Activated naive CD4-positive, alpha-beta T cell treated with Interleukin-2 at 50 U/mL for 16 hours (primary cell): ENCODE measurements around the gene SOCS3.

Source experiments
- DNase-seq: peaks from one replicate; pipeline ENCODE4 v3.0.0-alpha.2; 2020

The SOCS3 gene, protein sequence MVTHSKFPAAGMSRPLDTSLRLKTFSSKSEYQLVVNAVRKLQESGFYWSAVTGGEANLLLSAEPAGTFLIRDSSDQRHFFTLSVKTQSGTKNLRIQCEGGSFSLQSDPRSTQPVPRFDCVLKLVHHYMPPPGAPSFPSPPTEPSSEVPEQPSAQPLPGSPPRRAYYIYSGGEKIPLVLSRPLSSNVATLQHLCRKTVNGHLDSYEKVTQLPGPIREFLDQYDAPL

DNA sequence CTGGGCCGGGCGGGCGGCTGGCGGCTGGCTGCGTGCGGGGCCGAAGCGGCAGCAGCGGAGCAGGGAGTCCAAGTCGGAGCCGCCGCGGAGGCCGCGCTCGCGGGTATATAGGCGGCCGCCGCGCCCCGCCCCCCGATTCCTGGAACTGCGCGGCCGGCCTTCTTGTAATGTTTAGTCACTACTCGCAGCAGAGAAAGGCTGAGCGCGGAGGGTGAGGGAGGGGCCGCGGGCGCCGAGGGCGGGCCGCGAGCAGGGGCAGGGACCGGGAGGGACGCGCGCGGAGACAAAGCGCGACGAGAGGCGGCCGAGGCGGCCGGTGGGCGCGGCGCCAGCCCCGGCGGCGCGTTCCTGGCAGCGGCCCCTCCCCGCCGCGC is at the start of gene SOCS3:
TSS of gene SOCS3 (minus strand) at position 81 of the 374 bp plus-strand sequence. CDS start 982 bp downstream, outside the sequence.
- DNase-seq, result peak; percentile 97

DNA sequence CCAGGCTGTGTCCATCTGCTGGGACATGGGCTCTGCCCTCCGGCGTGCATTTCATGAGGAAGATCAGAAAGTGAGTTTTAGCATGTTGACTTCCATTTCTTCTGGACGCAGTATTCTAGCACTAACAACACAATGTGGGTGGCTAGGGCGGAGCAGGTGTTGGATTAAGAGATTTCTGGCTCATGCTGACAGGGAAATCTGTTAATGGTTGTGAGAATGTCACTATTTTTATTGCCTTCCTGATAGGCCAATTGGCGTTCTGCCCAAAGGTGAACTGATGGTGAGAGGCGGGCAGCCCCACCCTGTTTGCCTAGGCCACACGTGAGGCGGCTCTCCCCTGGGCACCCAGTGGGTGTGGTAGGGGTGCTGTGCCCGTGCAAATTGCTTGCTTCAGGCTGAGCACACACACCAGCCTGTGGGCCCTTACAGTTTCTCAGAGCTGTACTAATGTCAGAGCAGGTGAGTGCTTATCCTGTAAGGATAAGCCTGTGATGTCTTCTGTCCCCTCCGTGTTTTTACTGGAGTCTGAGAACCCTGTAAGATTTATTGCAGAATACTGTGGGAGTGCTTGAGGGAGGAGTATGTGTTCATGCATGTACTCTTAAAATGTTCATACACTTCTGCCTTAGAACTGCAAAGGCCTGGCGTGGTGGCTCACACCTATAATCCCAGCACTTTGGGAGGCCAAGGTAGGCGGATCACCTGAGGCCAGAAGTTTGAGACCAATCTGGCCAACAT is 49.5 kb upstream of the SOCS3 start:
- DNase-seq, result no peak

DNA sequence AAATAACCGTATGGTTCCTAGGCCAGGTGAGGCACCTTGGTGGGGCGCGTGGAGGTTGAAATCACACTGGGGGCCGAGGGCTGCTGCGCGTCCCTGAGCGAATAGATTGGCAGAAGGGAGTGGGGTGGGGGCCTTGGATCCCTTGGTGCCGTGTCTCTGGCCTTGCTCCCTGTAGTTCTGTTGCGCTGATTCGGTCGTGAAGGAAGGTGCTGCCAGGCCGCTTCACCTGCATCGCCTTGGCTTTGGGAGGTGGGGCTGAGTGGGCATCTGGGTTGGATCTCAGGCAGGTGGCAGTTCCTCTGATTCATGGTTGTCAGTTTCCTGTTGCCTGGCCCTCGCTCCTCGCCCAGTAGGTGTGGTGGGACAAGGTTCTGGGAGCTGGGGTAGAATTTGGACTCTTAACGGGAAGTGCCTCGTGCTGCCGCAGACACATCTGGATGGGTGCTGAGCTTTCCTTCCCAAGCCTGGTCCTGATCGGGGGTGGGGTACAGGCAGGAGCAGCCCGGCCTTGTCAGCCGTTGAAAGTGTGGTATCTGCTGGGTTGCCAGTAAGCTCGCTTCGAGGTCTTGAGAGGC is 48.7 kb upstream of the SOCS3 start:
- no peak for DNase-seq

DNA sequence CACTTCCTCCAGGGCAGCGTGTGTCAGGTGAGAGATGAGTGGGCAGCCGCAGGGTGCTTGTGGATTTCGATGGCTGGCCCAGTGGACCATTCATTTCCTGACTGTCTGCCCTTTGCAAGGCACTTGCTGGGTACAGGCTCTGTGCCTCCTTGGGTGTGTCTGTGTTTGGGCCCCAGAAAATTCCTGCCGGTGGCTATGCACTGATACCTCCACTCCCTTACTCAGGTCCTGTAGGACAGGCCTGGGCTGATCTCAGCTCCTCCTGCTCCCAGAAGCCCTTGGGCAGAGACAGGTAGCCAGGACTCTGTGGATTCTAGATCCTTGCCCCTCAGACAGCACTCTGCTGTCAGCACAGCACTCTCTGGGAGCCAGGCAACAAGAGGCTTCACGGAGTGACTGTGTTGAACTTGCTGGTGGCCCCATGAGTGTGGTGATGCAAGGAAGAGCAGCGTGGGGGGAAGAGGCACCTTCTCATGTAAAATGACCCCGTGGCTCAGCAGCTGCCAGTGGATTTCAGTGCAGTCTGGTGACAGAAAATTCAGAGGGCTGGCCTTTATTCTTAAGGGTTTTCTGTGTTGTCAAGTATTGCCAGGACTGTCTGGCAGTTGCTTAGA is 47.6 kb upstream of the SOCS3 start:
- no peak for DNase-seq

DNA sequence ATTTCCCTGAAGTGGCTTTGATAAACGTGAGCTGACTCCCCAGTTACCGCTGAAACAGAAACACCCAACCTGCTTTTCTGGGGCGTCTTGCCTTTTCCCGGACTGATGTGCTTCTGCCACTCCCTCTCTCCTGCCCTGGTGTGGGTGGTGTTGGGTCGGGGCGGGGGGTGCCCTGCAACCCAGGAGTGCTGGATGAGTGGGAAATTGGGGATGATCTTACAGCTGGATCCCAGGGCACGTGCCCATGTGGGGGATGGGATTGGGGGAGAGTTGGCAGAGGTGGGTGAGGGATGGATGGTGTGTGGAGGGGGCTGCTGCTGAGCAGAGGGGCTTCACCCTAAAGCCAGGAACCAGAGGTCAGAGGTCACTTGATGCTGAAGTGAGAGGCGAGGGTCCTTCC is 47.0 kb upstream of the SOCS3 start:
- no peak for DNase-seq

DNA sequence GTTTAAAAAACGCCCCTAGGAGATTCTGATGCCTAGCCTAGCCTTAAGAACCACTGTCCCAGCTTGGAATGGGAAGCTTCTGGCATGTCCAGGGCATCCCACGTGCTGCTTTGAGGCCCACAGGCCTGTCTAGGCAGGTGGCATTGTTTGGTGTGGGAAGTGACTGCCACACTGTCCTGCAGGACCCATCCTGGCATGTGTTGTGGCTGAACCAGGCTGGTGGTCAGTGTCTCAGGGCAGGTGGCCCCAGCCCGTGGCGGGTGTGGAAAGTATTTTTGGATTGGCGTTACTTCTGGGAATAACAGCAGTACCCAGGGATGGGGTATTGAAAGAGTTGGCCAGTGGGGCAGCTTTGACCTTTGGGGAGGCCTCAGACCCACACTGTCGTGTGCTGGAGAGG is 46.5 kb upstream of the SOCS3 start:
- DNase-seq, result no peak

DNA sequence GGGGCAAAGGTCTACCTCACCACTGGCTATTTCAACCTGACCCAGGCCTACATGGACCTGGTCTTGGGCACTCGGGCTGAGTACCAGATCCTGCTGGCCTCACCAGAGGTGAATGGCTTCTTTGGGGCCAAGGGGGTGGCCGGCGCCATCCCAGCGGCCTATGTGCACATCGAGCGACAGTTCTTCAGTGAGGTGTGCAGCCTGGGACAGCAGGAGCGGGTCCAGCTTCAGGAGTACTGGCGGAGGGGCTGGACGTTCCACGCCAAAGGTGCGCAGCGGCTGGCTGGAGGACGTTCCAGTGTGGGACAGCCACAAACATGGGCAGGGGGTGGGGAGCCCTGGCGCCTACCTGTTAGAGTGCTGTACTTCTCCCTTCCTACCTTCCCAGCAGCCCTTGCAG is 43.9 kb upstream of the SOCS3 start:
- DNase-seq, result no peak

DNA sequence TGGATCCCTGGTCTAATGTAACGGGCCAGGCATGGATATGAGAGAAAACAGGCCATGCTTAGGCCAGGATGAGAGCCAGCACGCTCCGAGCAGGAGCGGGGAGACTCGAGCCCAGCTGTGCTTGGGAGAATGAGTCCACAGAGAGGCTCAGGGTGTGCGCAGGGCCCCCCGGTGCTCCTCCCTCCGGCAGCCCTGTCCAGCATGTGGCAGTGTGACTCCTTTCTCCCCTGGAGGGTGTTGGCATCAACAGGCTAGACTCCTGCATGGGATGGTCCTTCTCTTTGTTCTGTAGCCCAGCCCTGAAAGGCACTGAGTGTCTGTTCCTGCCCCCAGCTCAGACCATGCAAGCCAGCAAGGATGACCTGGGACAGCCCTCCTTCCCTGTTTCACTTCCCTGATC is 42.0 kb upstream of the SOCS3 start:
- no peak for DNase-seq

DNA sequence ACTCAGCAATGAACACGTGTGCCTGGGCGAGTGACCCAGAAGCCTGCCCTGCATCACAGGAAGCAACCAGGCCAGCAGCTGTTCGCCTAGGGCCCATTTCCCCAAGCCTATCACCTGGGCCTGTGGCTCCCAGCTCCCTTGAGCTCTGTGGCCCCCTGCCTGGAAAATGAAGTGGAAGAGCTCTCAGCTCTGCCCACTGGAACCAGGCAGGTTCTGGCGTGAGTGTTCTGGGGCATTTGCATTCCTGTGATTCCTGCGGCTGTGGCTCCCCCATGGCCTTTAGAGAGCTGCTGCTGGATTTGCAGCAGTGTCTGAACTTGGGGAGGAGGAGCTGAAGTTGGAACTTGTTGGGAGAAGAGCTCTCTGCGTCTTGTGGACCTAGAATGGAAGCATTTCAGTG is 41.4 kb upstream of the SOCS3 start:
- DNase-seq, result no peak

DNA sequence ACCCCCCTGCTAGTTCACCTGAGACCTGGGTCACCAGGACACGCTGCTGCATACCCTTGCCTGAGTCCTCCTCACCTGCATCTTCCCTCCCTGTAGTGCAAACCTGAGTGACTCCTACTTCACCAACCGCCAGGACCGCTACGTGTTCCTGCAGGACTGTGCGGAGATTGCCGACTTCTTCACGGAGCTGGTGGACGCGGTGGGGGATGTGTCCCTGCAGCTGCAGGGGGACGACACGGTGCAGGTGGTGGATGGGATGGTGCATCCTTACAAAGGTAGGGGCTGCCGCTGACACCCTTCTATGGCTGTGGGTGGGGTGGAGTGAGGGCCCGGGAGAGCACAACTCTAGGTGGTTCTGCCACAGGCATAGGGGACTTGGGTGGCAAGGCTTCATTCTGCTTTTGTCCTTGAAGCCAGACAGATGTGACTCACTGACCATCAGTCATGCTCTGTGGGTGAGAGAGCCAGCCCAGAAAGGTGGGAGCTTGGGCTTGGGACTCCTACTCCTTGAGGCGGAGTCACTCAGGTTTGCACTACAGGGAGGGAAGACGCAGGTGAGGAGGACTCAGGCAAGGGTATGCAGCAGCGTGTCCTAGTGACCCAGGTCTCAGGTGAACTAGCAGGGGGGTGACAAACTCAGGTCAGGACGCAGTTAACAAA is 40.8 kb upstream of the SOCS3 start:
- DNase-seq, result no peak

DNA sequence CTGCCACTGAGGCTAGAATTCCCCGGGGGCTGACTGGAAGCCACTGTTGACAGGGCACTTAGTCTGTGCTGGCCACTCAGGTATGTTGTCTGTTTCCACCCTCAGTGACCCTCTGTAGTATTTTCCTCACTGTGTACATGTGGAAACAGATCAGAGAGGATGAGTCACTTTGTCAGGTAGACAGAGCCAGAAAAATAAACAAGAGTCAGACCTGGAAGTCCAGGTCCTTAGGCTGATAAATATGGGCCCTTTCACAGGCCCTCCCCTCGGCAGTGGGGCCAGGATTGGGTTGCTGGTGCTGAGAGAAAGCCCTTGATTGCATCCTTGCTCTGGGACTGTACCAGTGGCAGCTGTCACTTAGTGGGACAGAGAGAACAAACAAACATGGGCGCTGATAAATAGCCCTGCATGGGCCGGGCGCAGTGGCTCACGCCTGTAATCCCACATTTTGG is 39.8 kb upstream of the SOCS3 start:
- no peak for DNase-seq

DNA sequence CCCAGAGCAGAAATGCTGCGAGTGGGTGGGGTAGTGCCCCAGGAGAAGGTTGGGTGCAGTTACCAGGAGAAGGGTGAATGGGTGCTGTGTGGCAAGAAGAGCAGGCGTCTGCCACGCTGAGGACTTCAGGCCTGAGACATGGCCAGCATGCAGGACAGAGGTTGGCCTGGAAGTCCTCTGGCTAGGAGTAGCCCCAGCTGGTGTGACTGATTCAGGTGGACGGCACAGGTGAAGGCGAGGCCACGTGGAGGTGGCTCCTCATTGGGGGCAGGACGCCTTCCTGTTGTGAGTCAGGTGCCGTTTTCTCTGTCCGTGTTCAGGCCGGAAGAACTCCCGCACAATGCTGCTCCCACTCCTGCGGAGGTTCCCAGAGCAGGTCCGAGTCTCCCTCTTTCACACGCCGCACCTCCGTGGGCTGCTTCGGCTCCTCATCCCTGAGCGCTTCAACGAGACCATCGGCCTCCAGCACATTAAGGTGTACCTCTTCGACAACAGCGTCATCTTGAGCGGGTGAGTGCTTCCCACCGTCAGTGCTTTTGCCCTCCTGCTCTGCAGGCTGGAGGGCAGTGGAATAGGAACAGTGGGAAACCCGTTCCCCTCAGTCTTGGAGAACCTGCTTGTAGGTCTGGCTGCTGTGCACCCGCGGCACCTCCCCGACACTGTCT is 39.3 kb upstream of the SOCS3 start:
- no peak for DNase-seq

DNA sequence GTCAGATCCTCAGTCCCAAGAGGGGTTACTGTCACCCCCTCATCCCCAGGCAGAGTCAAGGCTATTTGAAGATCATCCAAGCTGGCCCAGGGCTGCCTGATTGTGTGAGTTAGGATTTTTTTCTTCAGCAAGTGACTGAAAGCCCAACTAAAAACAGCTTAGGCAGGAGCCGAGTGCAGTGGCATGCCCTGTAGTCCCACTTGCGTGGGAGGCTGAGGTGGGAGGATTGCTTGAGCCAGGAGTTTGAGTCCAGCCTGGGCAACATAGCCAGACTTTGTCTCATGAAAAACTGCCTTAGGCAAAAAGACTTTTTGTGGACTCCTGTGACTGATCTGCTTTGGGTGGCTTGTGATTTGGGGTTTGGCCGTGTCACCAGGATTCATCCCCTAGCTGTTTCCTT is 38.5 kb upstream of the SOCS3 start:
- DNase-seq, result no peak

DNA sequence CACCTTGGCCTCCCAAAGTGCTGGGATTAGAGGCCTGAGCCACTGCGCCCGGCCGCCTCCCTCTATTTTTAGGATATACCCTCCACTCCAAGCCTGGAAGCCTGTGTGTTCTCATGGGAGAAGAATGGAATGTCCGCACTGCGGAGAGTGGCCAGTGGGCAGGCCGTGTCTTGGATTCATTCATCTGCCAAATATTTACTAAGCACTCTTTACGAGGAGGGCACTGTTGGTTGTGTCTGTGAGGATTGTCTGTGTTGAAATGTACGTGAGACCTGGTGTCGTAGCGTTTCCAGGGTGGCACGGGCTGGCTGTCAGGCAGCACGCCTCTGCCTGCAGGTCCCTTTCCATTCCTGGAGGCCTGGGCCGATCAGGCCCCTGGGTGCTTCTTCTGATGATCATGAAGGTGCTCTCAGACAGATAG is 37.8 kb upstream of the SOCS3 start:
- no peak for DNase-seq

DNA sequence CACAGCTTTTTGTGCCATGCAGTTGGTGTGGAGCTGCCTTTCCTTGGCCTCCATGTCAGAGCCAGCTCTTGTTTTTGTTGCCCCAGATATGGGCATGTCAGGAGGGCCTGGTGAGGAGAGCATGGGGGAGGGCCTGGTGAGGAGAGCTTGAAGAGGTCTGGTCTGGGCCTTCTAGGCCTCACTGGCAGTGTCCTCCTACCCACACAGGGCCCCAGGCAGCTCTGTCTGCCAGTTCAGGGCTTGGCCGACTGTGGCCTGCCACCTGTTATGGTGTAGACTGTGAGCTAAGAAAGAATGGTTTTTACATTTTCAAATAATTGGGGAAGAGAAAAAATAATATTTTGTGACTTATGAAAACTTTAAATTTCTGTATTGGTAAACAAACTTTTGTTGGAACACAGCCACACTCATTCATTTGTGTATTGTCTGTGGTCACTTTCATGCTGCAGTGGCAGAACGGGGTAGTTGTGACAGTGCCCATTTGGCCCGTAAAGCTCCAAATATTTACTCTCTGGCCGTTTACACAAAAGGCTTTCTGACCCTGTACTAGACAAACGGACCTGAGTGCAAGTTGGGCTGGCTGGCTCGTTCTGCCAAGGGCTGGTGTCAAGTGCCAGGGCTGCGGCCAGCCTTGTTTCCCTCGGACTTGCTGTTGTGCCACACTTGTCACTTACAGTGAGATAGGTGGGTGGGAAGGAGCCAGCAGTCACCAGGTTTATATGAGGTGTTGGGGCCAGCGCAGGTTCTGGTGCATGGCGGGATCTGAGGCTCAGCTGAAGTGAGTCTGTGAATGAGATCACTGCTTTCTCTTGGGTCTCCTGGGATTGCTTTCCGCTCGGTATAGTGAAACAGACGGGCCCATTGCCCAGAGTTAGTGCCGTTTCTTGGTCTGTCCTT is 36.8 kb upstream of the SOCS3 start:
- no peak for DNase-seq

DNA sequence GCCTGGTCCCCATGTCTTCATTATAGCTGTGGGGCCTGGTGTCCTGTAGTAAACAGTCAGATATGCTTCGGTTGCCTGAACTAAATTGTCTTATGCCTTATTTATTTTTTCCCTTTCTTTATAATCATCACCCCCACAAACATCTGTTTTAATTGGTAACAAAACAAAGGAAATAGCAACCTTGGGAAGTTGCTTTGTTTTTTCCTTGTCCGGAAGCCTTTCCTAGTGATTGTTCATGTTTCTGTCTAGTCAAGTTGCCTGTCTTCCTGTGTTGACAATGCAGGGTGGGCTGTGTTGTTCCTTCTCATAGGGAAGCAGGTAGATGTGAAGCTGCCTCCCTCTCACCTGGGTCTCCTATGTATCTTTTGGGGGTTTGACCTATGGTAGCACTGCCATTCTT is 35.3 kb upstream of the SOCS3 start:
- no peak for DNase-seq

DNA sequence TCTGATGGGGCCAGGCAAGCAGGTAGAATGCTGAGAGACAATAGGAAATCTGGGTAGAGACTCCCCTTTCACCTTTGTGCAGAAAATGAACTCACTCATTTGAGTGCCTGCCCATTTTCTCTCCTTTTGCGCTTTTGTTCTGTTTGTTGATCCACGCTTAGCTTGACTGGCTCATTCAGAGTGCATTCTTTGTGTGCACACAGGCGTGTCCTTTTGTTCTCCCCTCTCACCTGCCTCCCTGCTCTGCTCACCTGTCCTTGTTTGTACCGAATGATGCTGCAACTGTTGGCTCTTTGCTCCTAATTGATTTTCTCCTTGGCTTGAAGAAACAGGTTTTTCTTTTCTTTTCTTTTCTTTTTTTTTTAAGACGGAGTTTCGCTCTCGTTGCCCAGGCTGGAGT is 34.3 kb upstream of the SOCS3 start:
- no peak for DNase-seq

DNA sequence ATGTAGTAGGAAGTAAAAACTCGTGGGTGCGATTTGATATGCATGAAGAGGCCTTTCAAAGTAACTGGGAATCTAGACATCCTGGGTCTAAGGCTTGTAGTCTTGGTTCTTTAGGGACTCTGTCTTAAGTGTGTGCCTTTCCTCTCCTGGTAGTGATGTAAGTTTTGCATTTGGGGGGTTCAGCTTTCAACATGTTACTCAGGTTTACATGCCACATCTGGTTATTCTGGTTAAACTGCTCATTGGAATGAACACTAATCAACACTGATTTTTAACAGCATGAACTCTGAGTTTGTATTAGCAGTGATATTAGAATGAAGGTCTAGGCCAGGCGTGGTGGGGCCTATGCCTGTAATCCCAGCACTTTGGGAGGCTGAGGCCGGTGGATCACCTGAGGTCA is 33.7 kb upstream of the SOCS3 start:
- no peak for DNase-seq

DNA sequence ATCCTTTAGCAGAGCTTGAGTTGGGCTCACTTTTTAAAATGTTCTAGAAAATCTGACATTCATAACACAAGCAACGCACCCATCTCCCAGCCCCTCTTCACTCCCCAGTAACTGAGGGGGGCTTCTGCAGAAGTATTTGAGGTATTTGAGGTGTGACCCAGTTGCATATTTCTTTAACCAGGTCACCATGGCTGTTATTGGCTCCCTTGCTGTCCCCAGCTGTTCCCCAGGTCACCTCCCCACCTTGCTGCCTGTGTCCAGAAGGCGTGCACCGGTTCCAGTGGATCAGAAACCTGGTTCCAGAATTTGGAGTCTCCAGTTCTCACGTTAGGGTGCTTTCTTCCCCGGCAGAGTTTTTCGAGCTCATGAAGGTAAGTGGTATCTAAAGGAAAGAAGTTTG is 32.4 kb upstream of the SOCS3 start:
- DNase-seq, result no peak

DNA sequence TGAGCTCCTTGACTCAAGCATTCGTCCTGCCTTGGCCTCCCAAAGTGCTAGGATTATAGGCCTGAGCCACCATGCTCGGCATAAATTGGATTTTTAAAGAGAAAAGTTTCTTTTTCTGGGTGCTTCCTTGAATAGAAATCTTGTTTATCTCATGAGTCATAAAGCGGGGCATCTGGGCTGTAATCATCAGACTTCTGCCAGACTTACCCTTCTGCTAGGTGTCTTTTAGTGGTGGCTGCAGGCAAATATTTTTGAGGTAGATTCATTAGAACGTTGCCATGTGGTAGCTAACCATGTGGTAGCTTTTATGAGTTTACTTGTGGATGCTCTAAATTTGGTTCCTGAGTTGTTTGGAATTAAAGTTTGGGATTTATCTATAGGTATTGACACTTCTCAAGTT is 32.0 kb upstream of the SOCS3 start:
- DNase-seq, result no peak

DNA sequence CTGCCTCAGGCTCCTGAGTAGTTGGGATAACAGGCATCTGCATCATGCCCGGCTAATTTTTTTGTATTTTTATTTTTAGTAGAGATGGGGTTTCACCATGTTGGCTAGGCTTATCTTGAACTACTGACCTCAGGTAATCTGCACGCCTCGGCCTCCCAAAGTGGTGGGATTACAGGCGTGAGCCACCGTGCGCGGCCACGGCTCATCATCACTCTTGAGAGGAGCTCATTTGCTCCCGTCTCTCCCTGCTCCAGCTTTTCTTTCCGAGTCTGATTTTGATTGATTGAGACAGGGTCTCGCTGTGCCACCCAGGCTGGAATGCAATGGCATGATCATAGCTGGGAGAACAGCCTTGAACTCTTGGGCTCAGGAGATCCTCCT is 31.2 kb upstream of the SOCS3 start:
- no peak for DNase-seq
